Pancreas (tissue), 10 donors: ENCODE measurements around the gene LIMS2. TPM values are rescaled to one million over a fixed set of nuclear protein-coding genes. Genes with fewer than 3 reads are reported as not detected.

Source experiments
- ATAC-seq, 4 donors: fragments of 200-7000 bp; cut with Tn5 transposase; one replicate each; pipeline versions ENCODE4 v1.8.0 to v1.9.1; 2020; ENCODE audit warnings: mild to moderate bottlenecking in 4 of 4, moderate library complexity in 4 of 4
- DNase-seq, 6 donors: peaks; one replicate each; pipeline ENCODE4 v3.0.0-alpha.2; 2020
- FAIRE-seq: peaks from 2 replicates; lab custom pipeline; 2012; peaks lifted over from hg19 to GRCh38; lab: Jason Lieb, UNC
- H3K27ac ChIP-seq, 4 donors: fragments of 200-600 bp; sonication (generic); 1 replicate in 3 of 4; 2 replicates in 1 of 4; pipeline versions ENCODE4 v1.5.0 to v1.8.0; 2020
- H3K27me3 ChIP-seq, 4 donors: fragments of 200-600 bp; one replicate each; pipeline ENCODE4 v1.8.0; 2021
- H3K36me3 ChIP-seq, 3 donors: fragments of 200-600 bp; sonication (generic) in 1 of 3; one replicate each; pipeline versions ENCODE4 v1.5.0 to v1.8.0; 2020 to 2021
- H3K4me1 ChIP-seq, 3 donors: fragments of 200-600 bp; one replicate each; pipeline ENCODE4 v1.8.0; 2021
- H3K4me3 ChIP-seq, 4 donors: fragments of 200-600 bp; sonication (generic) in 2 of 4; one replicate each; pipeline versions ENCODE4 v1.5.0 to v1.8.0; 2020 to 2021
- H3K9me3 ChIP-seq, 4 donors: fragments of 200-600 bp; one replicate each; pipeline ENCODE4 v1.8.0; 2021
- CTCF ChIP-seq, 4 donors: fragments of 200-600 bp; sonication (generic) in 3 of 4; IDR thresholded peaks; one replicate each; pipeline versions ENCODE4 v1.5.0 to v1.8.0; 2021; ENCODE audit warnings: antibody characterized with exemption in 4 of 4
- WGBS, 2 donors: extraction: QIAGEN DNeasy Blood & Tissue Kit; methylation state at CpG; one replicate each; pipeline ENCODE4 v1.1.7; 2013; 5-methylcytosine and 5-hydroxymethylcytosine counted together
- intact Hi-C, 3 donors: fragments of 100-400 bp; cut with DNase I; formaldehyde crosslinking; loops; one replicate each; pipeline versions ENCODE4 v1.11.1 to v1.14.2; 2022
- polyA plus RNA-seq, 2 donors: library from polyadenylated mRNA; stranded (reverse); fragments of 200-250 nt; gene quantifications; one replicate each; pipeline ENCODE4 v1.2.3, GENCODE V29; 2013
- total RNA-seq, 6 donors: library from RNA; stranded (reverse); fragmentation: NEBNext Ultra II Directional in 4 of 6; extraction: Animal tissue kit (Norgen Biotek cat#: 25700) in 4 of 6; gene quantifications; one replicate each; pipeline versions ENCODE4 v1.2.1 to v1.2.4, GENCODE V29; 2021 to 2023
- donor health status: healthy with polysubstance abuse.
- donor health status: DM: no; HTN: no; CAD: no; lungs with moderate emphysema.
- donor health status: DM: no; HTN: no; CAD: no.
- donor health status: control.
- donor health status: control.
- donor health status: Bipolar disorder and iron deficiency.
- donor health status: DM: yes; HTN: yes; CAD: no.
- donor health status: DM: no; HTN: no; CAD: no.
- donor health status: DM: no; HTN: no; CAD: no.
- donor health status: DM: yes; HTN: yes; CAD: no.

The LIMS2 gene
- total and polyA plus RNA-seq, 8 donors: 2.2 to 139 (median 5.2) TPM

GRCh38 chr2:127658146-127658545 is 17.2 kb downstream of the LIMS2 start:
- intact Hi-C loops: no loop called here
- FAIRE-seq (no peak), DNase-seq (no peak), ATAC-seq (no peak)
- Histone ChIP-seq H3K27me3 (peaks cover 0 to 1% (median 0%) of the 10 kb centered on the region in 4 donors), H3K36me3 (no peaks in the 10 kb centered on the region), H3K4me3 (no peak overlapping the region), H3K9me3 (no peaks in the 10 kb centered on the region), H3K27ac (no peak overlapping the region), H3K4me1 (no peaks in the 10 kb centered on the region)
- 81 to 88% methylated on average over 6 of the region's 6 CpGs for WGBS, 2 donors
- no peak for TF ChIP-seq CTCF (IDR thresholded peaks at IDR 0.05)

GRCh38 chr2:127657232-127657595 is 18.1 kb downstream of the LIMS2 start:
- no peaks in the 10 kb centered on the region for H3K36me3 ChIP-seq
- H3K9me3 ChIP-seq: no peaks in the 10 kb centered on the region
- intact Hi-C loops: no loop called here
- H3K4me3 ChIP-seq: no peak overlapping the region
- H3K27ac ChIP-seq: no peak overlapping the region
- H3K27me3 ChIP-seq: no peaks in the 10 kb centered on the region
- DNase-seq (no peak), ATAC-seq (no peak), FAIRE-seq (no peak)
- no peaks in the 10 kb centered on the region for H3K4me1 ChIP-seq
- TF ChIP-seq CTCF (IDR thresholded peaks at IDR 0.05): no peak
- WGBS, 2 donors: 75 to 80% methylated on average over 17 of the region's 17 CpGs

- H3K4me1 ChIP-seq: no peaks in the 10 kb centered on the region
- no peak overlapping the region for H3K4me3 ChIP-seq
- no peak overlapping the region for H3K27ac ChIP-seq
- intact Hi-C loops: no loop called here
- no peaks in the 10 kb centered on the region for H3K9me3 ChIP-seq
- ATAC-seq: no peak
- no peak for FAIRE-seq
- H3K27me3 ChIP-seq: no peaks in the 10 kb centered on the region
- no peaks in the 10 kb centered on the region for H3K36me3 ChIP-seq
- WGBS, 2 donors: 80 to 89% methylated on average over 15 of the region's 15 CpGs
- DNase-seq: peak in 1 of 6 donors; percentile 6
- TF ChIP-seq CTCF (IDR thresholded peaks at IDR 0.05): no peak
These were observed 18.6 kb downstream of the LIMS2 start for GRCh38 chr2:127656569-127657231.

GRCh38 chr2:127655209-127656073 is 19.9 kb downstream of the LIMS2 start:
- H3K4me3 ChIP-seq: no peak overlapping the region
- 78 to 83% methylated on average over 16 of the region's 16 CpGs for WGBS, 2 donors
- FAIRE-seq (no peak), ATAC-seq (no peak), DNase-seq (peak in 1 of 6 donors; percentile 8)
- no peaks in the 10 kb centered on the region for H3K9me3 ChIP-seq
- H3K36me3 ChIP-seq: no peaks in the 10 kb centered on the region
- H3K27me3 ChIP-seq: no peaks in the 10 kb centered on the region
- H3K4me1 ChIP-seq: no peaks in the 10 kb centered on the region
- TF ChIP-seq CTCF (IDR thresholded peaks at IDR 0.05): no peak
- intact Hi-C loops: no loop called here
- no peak overlapping the region for H3K27ac ChIP-seq

- ATAC-seq (no peak), FAIRE-seq (no peak), DNase-seq (no peak)
- Histone ChIP-seq H3K4me1 (no peaks in the 10 kb centered on the region), H3K36me3 (no peaks in the 10 kb centered on the region), H3K27me3 (no peaks in the 10 kb centered on the region), H3K4me3 (no peak overlapping the region), H3K9me3 (no peaks in the 10 kb centered on the region), H3K27ac (no peak overlapping the region)
- TF ChIP-seq CTCF (IDR thresholded peaks at IDR 0.05): no peak
- WGBS, 2 donors: 70 to 87% methylated on average over 8 of the region's 8 CpGs
- intact Hi-C loops: no loop called here
These were observed 20.5 kb downstream of the LIMS2 start for GRCh38 chr2:127654838-127655175.
